Activated CD8-positive, alpha-beta T cell treated with anti-CD3 and anti-CD28 coated beads, Interleukin-2, amount 10 ng/mL, durations not matched to agents 7 days and 5 days (primary cell): Measurements from ENCODE around the gene PPFIA4. TPM values are rescaled to one million over a fixed set of nuclear protein-coding genes. Genes with fewer than 3 reads are reported as not detected.
A peak's percentile ranks its signal among the peaks of the same experiment; 100 is the strongest.

Experiments
- ATAC-seq: fragments of 150-1000 bp; cut with Tn5 transposase; one replicate; pipeline ENCODE4 v1.10.0; 2021; ENCODE audit warnings: moderate library complexity
- CTCF ChIA-PET: fragments of 350-600 bp; sonication (Branson Sonifier 250); formaldehyde crosslinking; loops from one replicate; lab custom pipeline; 2021; ENCODE audit warnings: antibody characterized with exemption; lab: Charles Lee
- POLR2A ChIA-PET: fragments of 350-600 bp; sonication (Branson Sonifier 250); formaldehyde crosslinking; loops from one replicate; lab custom pipeline; 2021; ENCODE audit warnings: antibody characterized with exemption; lab: Charles Lee
- DNase-seq: peaks from one replicate; pipeline ENCODE4 v3.0.0-alpha.2; 2020
- H3K27ac Mint-ChIP-seq: one replicate; pipeline ENCODE4 v1.8.0; 2021; ENCODE audit warnings: mild to moderate bottlenecking, mixed read lengths
- H3K27me3 Mint-ChIP-seq: one replicate; pipeline ENCODE4 v1.8.0; 2021; ENCODE audit warnings: low read depth, mixed read lengths
- H3K36me3 Mint-ChIP-seq: one replicate; pipeline ENCODE4 v1.8.0; 2021; ENCODE audit warnings: low read depth, mixed read lengths
- H3K4me1 Mint-ChIP-seq: one replicate; pipeline ENCODE4 v1.8.0; 2021; ENCODE audit warnings: low read depth, mixed read lengths
- H3K4me3 Mint-ChIP-seq: one replicate; pipeline ENCODE4 v1.8.0; 2021; ENCODE audit warnings: mild to moderate bottlenecking, mixed read lengths
- H3K9me3 Mint-ChIP-seq: one replicate; pipeline ENCODE4 v1.8.0; 2022; ENCODE audit warnings: mixed read lengths; ENCODE audit not compliant: insufficient read depth
- total RNA-seq, 2 experiments: library from RNA; stranded (reverse); gene quantifications; one replicate each; pipeline ENCODE4 v1.2.3, GENCODE V29; 2021

PPFIA4 gene
- total RNA-seq, 2 experiments from 2014 or later: 31.9 to 32.0 TPM

- Mint-ChIP-seq H3K4me1 (peaks cover 10% of the 10 kb centered on the region), H3K9me3 (no peaks in the 10 kb centered on the region), H3K36me3 (no peaks in the 10 kb centered on the region), H3K27ac (no peak overlapping the region), H3K27me3 (no peaks in the 10 kb centered on the region), H3K4me3 (no peak overlapping the region)
- DNase-seq: no peak
- no peak for ATAC-seq
- CTCF ChIA-PET: interaction anchor here (1.0 to 1.7 kb wide), 4 partner anchors 9 to 181 kb away, joined by 3 to 6 read pairs (median 4); partner anchors contain the start of gene PPFIA4
- POLR2A ChIA-PET: interaction anchor here (1.0 to 2.0 kb wide), 2 partner anchors 28 kb away, joined by 3 to 7 read pairs; partner anchors contain the start of gene TMEM183A
Measured at GRCh38 chr1:203035111-203036000, 9.1 kb downstream of the PPFIA4 start.

GRCh38 chr1:203036135-203036534 lies 9.8 kb downstream of the PPFIA4 start:
- peaks cover 10% of the 10 kb centered on the region for H3K4me1 Mint-ChIP-seq
- H3K4me3 Mint-ChIP-seq: no peak overlapping the region
- POLR2A ChIA-PET: interaction anchor here (0.6 to 2.0 kb wide), 2 partner anchors 29 to 258 kb away, joined by 3 to 7 read pairs; partner anchors contain the start of gene TMEM183A
- H3K36me3 Mint-ChIP-seq: no peaks in the 10 kb centered on the region
- H3K27ac Mint-ChIP-seq: no peak overlapping the region
- ATAC-seq (no peak), DNase-seq (no peak)
- CTCF ChIA-PET: interaction anchor here (1.0 to 1.5 kb wide), 3 partner anchors 10 to 180 kb away, joined by 3 to 5 read pairs (median 4); partner anchors contain the start of gene PPFIA4
- no peaks in the 10 kb centered on the region for H3K27me3 Mint-ChIP-seq
- no peaks in the 10 kb centered on the region for H3K9me3 Mint-ChIP-seq

GRCh38 chr1:203036537-203036936 lies 10.2 kb downstream of the PPFIA4 start:
- ChIA-PET CTCF (interaction anchor here (1.0 to 1.1 kb wide), 2 partner anchors 136 to 180 kb away, joined by 3 to 4 read pairs; no protein-coding TSS in a partner anchor), POLR2A (interaction anchor here (0.6 to 2.0 kb wide), 2 partner anchors 29 to 258 kb away, joined by 3 to 7 read pairs; partner anchors contain the start of gene TMEM183A)
- H3K36me3 Mint-ChIP-seq: no peaks in the 10 kb centered on the region
- peaks cover 10% of the 10 kb centered on the region for H3K4me1 Mint-ChIP-seq
- no peak for ATAC-seq
- H3K4me3 Mint-ChIP-seq: no peak overlapping the region
- H3K27me3 Mint-ChIP-seq: no peaks in the 10 kb centered on the region
- no peak overlapping the region for H3K27ac Mint-ChIP-seq
- no peak for DNase-seq
- H3K9me3 Mint-ChIP-seq: no peaks in the 10 kb centered on the region

GRCh38 chr1:203037509-203038190 lies 11.4 kb downstream of the PPFIA4 start:
- peaks cover 10% of the 10 kb centered on the region for H3K4me1 Mint-ChIP-seq
- H3K27me3 Mint-ChIP-seq: no peaks in the 10 kb centered on the region
- no peak overlapping the region for H3K4me3 Mint-ChIP-seq
- ChIA-PET POLR2A (interaction anchor here (2.0 kb wide), 1 partner anchor 30 kb away, joined by 7 read pairs; the partner anchor contains the start of gene TMEM183A), CTCF (interaction anchor here (3.2 kb wide), 1 partner anchor 9 kb away, joined by 76 read pairs; the partner anchor contains the start of gene PPFIA4)
- H3K36me3 Mint-ChIP-seq: no peaks in the 10 kb centered on the region
- H3K27ac Mint-ChIP-seq: no peak overlapping the region
- no peaks in the 10 kb centered on the region for H3K9me3 Mint-ChIP-seq
- ATAC-seq (no peak), DNase-seq (no peak)

- peak; percentile 44 for ATAC-seq
- Mint-ChIP-seq H3K4me1 (peaks cover 10% of the 10 kb centered on the region), H3K27me3 (no peaks in the 10 kb centered on the region), H3K27ac (no peak overlapping the region), H3K36me3 (no peaks in the 10 kb centered on the region), H3K4me3 (no peak overlapping the region), H3K9me3 (no peaks in the 10 kb centered on the region)
- ChIA-PET CTCF (interaction anchor here (1.1 to 3.2 kb wide), 10 partner anchors 10 to 230 kb away, joined by 4 to 116 read pairs (median 13); partner anchors contain the start of genes MYBPH and PPFIA4), POLR2A (interaction anchor here (1.7 kb wide), 1 partner anchor 31 kb away, joined by 5 read pairs; the partner anchor contains the start of gene TMEM183A)
- peak; percentile 36 for DNase-seq
Measured at GRCh38 chr1:203038217-203038741, 12.0 kb downstream of the PPFIA4 start.

- CTCF ChIA-PET: interaction anchor here (0.6 to 3.2 kb wide), 41 partner anchors 10 to 341 kb away, joined by 3 to 116 read pairs (median 5); partner anchors contain the start of genes MYBPH and PPFIA4
- H3K4me1 Mint-ChIP-seq: peaks cover 10% of the 10 kb centered on the region
- no peak overlapping the region for H3K27ac Mint-ChIP-seq
- ATAC-seq (peak; percentile 80), DNase-seq (peak; percentile 77)
- no peaks in the 10 kb centered on the region for H3K9me3 Mint-ChIP-seq
- POLR2A ChIA-PET: interaction anchor here (1.3 to 1.7 kb wide), 2 partner anchors 12 to 32 kb away, joined by 4 to 5 read pairs; partner anchors contain the start of genes PPFIA4 and TMEM183A
- no peaks in the 10 kb centered on the region for H3K36me3 Mint-ChIP-seq
- no peak overlapping the region for H3K4me3 Mint-ChIP-seq
- no peaks in the 10 kb centered on the region for H3K27me3 Mint-ChIP-seq
Measured at GRCh38 chr1:203038891-203039608, 12.8 kb downstream of the PPFIA4 start.

- peaks cover 10% of the 10 kb centered on the region for H3K4me1 Mint-ChIP-seq
- H3K4me3 Mint-ChIP-seq: no peak overlapping the region
- no peaks in the 10 kb centered on the region for H3K9me3 Mint-ChIP-seq
- no peaks in the 10 kb centered on the region for H3K36me3 Mint-ChIP-seq
- POLR2A ChIA-PET: interaction anchor here (1.3 to 1.7 kb wide), 2 partner anchors 13 to 33 kb away, joined by 4 to 5 read pairs; partner anchors contain the start of genes PPFIA4 and TMEM183A
- DNase-seq (no peak), ATAC-seq (peak; percentile 25)
- CTCF ChIA-PET: interaction anchor here (0.7 to 3.2 kb wide), 44 partner anchors 9 to 340 kb away, joined by 3 to 116 read pairs (median 5); partner anchors contain the start of genes MYBPH and PPFIA4
- no peaks in the 10 kb centered on the region for H3K27me3 Mint-ChIP-seq
- H3K27ac Mint-ChIP-seq: no peak overlapping the region
Measured at GRCh38 chr1:203039609-203040512, 13.6 kb downstream of the PPFIA4 start.

GRCh38 chr1:203040513-203041275 lies 14.4 kb downstream of the PPFIA4 start:
- no peak for DNase-seq
- POLR2A ChIA-PET: no interaction called here
- ATAC-seq: no peak
- Mint-ChIP-seq H3K27me3 (no peaks in the 10 kb centered on the region), H3K4me1 (peaks cover 10% of the 10 kb centered on the region), H3K27ac (no peak overlapping the region), H3K36me3 (peaks cover 3% of the 10 kb centered on the region), H3K4me3 (no peak overlapping the region), H3K9me3 (no peaks in the 10 kb centered on the region)
- CTCF ChIA-PET: interaction anchor here (0.9 to 3.2 kb wide), 22 partner anchors 12 to 315 kb away, joined by 3 to 116 read pairs (median 8); partner anchors contain the start of genes MYBPH and PPFIA4

- Mint-ChIP-seq H3K27me3 (no peaks in the 10 kb centered on the region), H3K9me3 (no peaks in the 10 kb centered on the region), H3K27ac (no peak overlapping the region), H3K36me3 (peaks cover 3% of the 10 kb centered on the region), H3K4me1 (peaks cover 10% of the 10 kb centered on the region), H3K4me3 (no peak overlapping the region)
- DNase-seq (no peak), ATAC-seq (no peak)
- POLR2A ChIA-PET: no interaction called here
- CTCF ChIA-PET: interaction anchor here (1.3 to 3.2 kb wide), 7 partner anchors 14 to 176 kb away, joined by 3 to 116 read pairs (median 10); no protein-coding TSS in a partner anchor
Measured at GRCh38 chr1:203041351-203041932, 15.2 kb downstream of the PPFIA4 start.
